ENCODE measurements around the gene NFAM1.
A peak's percentile ranks its signal among the peaks of the same experiment; 100 is the strongest.

NFAM1 gene

DNA sequence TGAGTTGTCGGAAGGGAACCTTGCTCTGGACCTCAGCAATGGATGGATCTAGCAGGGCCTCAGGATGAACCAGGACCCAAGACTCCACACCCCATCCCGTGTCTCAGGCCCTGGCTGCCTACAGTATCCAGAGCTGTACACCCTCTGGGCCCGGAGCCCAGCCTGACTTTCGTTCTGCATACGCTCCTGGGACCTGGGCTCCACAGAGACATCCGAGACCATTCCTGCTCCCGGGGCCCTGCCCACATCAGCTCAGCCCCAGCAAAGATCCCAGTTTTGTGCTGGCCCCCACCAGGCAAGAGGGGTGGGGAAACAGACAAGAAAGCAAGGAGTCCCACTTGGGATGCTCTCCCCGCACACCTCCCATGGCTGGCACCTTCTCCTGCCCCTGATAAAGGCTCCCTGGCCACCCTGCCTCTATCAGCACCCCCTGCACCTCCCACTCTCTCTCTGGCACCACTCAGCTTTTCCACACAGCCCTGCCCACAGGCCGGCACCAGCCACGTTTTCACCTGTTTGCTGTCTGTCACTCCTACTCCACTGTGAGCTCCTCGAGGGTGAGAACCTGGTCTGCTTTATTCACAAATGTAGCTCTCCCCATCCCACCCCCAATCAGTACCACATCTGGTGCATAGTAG lies 97.2 kb downstream of the NFAM1 start:
- no peak for DNase-seq (ENCODE audit: low spot score)

GRCh38 chr22:42333544-42333943 lies 98.7 kb downstream of the NFAM1 start:
- no peak for DNase-seq (ENCODE audit: low spot score)

DNA sequence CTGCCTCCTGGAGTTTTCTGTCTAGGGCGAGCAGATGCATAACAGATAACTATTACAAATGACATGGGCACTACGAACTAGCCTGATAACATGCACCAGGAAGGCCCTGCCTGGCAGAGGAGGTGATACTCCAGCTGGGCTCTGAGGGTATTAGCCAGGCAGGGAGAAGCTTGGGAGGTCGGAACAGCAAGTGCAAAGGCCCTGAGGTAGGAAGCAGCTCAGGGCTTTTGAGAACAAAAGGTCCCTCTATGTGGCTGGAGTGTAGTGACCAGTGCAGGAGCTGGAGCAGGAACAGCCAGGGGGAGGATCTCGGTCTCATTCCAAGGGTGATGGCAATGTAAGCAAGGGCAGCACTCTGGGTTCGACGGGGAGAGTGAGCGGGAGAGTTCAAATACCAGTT lies 100.1 kb downstream of the NFAM1 start:
- DNase-seq (ENCODE audit: low spot score) = no peak

GRCh38 chr22:42331014-42331413 lies 101.2 kb downstream of the NFAM1 start:
- peak; percentile 32 for DNase-seq (ENCODE audit: low spot score)
